ENCODE data around the gene GLI1.

GRCh38 chr12:57476162-57476992 lies 16.8 kb downstream of the GLI1 start:
- TF ChIP-seq CTCF (IDR thresholded peaks at IDR 0.05 in 8 of 11, conservative IDR thresholded peaks at IDR 0.05 in 3 of 11): peak in 10 of 11 experiments; percentile 28 to 76 (median 52)
- TF ChIP-seq POLR2A (IDR thresholded peaks at IDR 0.05): no peak
- peak; percentile 42 to 75 (median 52) for TF ChIP-seq POLR2AphosphoS5 (IDR thresholded peaks at IDR 0.05)
